ENCODE measurements around the gene ACTRT2. TPM values are rescaled to one million over a fixed set of nuclear protein-coding genes. Genes with fewer than 3 reads are reported as not detected.

The ACTRT2 gene
- total RNA-seq, 2 donors from 2014 or later = not detected

DNA sequence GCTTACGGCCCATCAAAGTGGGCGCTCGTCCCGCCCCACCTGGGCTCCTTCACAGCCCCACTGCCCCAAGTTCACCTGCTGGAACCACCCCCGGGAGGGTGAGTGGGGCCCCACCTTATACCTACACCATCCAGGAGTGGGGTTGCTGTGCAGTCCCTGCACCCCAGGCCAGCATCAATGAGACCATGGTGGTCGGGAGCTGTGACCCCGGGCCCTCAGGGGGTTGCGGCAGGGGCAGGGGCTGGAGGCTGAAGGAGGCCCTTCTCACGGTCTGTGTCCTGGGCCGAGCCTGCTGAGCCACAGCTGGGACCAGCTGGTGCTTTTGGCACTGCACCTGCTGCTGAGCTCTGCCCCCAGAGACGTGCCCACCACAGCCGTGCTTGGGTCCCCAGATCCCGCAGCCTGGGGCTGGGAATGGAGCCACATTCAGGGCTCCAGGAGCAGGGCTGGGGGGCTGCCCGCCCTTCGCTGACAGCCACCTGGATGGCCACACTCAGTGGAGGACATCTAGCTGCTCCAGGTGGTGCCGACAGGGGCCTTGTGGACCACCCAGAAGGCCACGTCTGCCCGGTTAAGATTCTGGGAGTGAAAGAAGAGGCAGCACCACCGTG lies 17.4 kb downstream of the ACTRT2 start:
- Histone ChIP-seq H3K27ac (peak overlapping the region in 3 of 4 donors; percentile 56 to 61 (median 60)), H3K4me3 (no peak overlapping the region), H3K4me1 (peaks cover 19% of the 10 kb centered on the region), H3K9me3 (no peaks in the 10 kb centered on the region), H3K27me3 (no peaks in the 10 kb centered on the region), H3K36me3 (replicated peaks in 1 of 2; ENCODE audit: insufficient read depth in 1 of 2, low read depth in 2 of 2) (no peaks in the 10 kb centered on the region)
- DNase-seq (peak in 1 of 4 donors; percentile 11), ATAC-seq (no peak)
- TF ChIP-seq, protein P1, sequence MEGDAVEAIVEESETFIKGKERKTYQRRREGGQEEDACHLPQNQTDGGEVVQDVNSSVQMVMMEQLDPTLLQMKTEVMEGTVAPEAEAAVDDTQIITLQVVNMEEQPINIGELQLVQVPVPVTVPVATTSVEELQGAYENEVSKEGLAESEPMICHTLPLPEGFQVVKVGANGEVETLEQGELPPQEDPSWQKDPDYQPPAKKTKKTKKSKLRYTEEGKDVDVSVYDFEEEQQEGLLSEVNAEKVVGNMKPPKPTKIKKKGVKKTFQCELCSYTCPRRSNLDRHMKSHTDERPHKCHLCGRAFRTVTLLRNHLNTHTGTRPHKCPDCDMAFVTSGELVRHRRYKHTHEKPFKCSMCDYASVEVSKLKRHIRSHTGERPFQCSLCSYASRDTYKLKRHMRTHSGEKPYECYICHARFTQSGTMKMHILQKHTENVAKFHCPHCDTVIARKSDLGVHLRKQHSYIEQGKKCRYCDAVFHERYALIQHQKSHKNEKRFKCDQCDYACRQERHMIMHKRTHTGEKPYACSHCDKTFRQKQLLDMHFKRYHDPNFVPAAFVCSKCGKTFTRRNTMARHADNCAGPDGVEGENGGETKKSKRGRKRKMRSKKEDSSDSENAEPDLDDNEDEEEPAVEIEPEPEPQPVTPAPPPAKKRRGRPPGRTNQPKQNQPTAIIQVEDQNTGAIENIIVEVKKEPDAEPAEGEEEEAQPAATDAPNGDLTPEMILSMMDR (IDR thresholded peaks at IDR 0.05) = no peak
- TF ChIP-seq POLR2A (IDR thresholded peaks at IDR 0.05) = no peak
- WGBS, 2 donors = 78 to 85% methylated on average over 6 to 18 of the region's 19 CpGs
- intact Hi-C loops (cut with DNase I) = no loop called here

DNA sequence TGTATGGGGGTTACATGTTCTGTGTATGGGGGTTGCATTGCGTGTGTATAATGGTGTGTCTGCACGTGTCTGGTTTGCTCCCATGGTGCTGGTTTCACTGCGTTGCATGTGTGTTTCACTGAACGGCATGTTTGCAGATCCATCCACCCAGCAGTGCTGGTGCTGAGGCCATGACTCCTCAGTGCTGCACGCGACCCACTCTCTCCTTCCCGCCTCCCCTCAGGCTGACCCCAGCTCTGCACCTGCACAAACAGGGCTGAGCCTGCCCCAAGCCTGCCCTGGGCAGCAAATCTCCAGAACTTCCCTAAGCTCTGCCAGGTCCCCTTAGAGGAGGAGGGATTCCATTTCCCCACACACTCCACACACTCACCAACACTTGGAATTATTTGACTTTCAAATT lies 18.7 kb downstream of the ACTRT2 start:
- H3K27ac ChIP-seq = no peak overlapping the region
- no peaks in the 10 kb centered on the region for H3K36me3 ChIP-seq (replicated peaks in 1 of 2; ENCODE audit: insufficient read depth in 1 of 2, low read depth in 2 of 2)
- H3K27me3 ChIP-seq = no peaks in the 10 kb centered on the region
- no peak for TF ChIP-seq POLR2A (IDR thresholded peaks at IDR 0.05)
- TF ChIP-seq, protein P1 (IDR thresholded peaks at IDR 0.05) = no peak
- ATAC-seq (no peak), DNase-seq (no peak)
- H3K9me3 ChIP-seq = no peaks in the 10 kb centered on the region
- intact Hi-C loops (cut with DNase I) = no loop called here
- no peak overlapping the region for H3K4me3 ChIP-seq
- peaks cover 19% of the 10 kb centered on the region for H3K4me1 ChIP-seq
- WGBS, 2 donors = 85 to 90% methylated on average over 5 to 7 of the region's 7 CpGs

DNA sequence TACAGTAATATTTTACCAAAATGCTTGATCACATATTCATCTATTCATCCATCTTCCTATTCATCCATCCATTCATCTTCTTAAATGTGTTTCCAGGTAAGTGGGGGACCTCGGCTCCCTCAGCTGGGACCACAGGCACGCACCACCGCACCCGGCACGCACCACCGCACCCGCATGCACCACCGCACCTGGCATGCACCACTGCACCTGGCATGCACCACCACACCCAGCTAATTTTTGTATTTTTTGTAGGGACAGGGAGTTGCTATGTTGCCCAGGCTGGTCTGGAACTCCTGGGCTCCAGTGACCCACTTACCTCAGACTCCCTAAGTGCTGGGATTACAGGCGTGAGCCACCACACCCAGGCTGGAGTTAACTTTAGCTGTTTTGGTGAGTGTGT lies 21.2 kb downstream of the ACTRT2 start:
- Histone ChIP-seq H3K36me3 (replicated peaks in 1 of 2; ENCODE audit: insufficient read depth in 1 of 2, low read depth in 2 of 2) (no peaks in the 10 kb centered on the region), H3K27ac (no peak overlapping the region), H3K27me3 (no peaks in the 10 kb centered on the region), H3K4me3 (no peak overlapping the region), H3K9me3 (no peaks in the 10 kb centered on the region), H3K4me1 (peaks cover 15% of the 10 kb centered on the region)
- intact Hi-C loops (cut with DNase I) = no loop called here
- TF ChIP-seq, protein P1 (IDR thresholded peaks at IDR 0.05) = no peak
- no peak for TF ChIP-seq POLR2A (IDR thresholded peaks at IDR 0.05)
- WGBS, 2 donors = 84 to 90% methylated on average over 9 of the region's 9 CpGs
- DNase-seq (no peak), ATAC-seq (no peak)

DNA sequence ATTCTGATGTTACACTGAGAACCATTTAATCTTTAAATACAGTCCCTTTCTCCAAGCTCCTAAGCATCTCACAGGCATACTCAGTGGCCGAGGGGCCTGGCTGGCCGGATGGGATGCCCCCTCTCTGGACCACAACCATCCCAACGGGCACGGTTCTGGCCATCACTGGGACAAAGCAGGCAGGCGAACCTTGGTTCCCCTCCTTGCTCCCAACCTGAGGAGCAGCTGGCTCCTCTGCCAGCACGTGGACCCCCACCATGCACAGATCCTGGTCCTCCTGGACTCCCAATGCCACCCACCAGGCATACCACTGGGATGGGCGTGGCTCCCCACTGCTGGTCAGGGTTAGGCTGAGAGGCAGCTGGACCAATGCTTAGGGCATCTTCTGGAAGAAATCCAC lies 27.9 kb downstream of the ACTRT2 start:
- no peaks in the 10 kb centered on the region for H3K27me3 ChIP-seq
- H3K9me3 ChIP-seq = no peaks in the 10 kb centered on the region
- H3K4me3 ChIP-seq = no peak overlapping the region
- 69 to 71% methylated on average over 3 to 7 of the region's 7 CpGs for WGBS, 2 donors
- DNase-seq (no peak), ATAC-seq (no peak)
- TF ChIP-seq, protein P1 (IDR thresholded peaks at IDR 0.05) = no peak
- no peak for TF ChIP-seq POLR2A (IDR thresholded peaks at IDR 0.05)
- no peaks in the 10 kb centered on the region for H3K36me3 ChIP-seq (replicated peaks in 1 of 2; ENCODE audit: insufficient read depth in 1 of 2, low read depth in 2 of 2)
- no peaks in the 10 kb centered on the region for H3K4me1 ChIP-seq
- no peak overlapping the region for H3K27ac ChIP-seq
- intact Hi-C loops (cut with DNase I) = no loop called here

DNA sequence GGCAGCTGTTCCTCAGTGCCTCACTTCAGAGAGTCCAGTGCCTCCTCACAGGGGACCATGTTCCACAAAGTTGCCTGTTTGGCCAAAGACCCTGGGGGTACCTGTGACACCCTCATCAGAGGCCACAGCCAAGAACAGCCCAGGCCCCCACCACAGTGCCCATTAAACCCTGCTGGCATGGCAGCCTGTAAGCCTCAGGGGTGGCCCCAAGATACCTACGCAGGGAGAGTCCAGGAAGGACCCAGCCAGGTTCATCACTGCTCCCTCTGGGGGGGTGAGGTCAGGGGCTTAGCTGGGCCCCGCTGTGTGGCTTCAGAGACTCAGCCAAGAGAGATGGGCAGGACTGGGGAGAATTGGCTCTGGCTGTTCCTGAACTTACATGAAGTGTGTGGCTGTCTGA lies 28.6 kb downstream of the ACTRT2 start:
- 70 to 89% methylated on average over 2 of the region's 2 CpGs for WGBS, 2 donors
- no peak overlapping the region for H3K4me3 ChIP-seq
- no peak overlapping the region for H3K27ac ChIP-seq
- ATAC-seq = no peak
- DNase-seq = no peak
- intact Hi-C loops (cut with DNase I) = no loop called here
- no peaks in the 10 kb centered on the region for H3K36me3 ChIP-seq (replicated peaks in 1 of 2; ENCODE audit: insufficient read depth in 1 of 2, low read depth in 2 of 2)
- no peaks in the 10 kb centered on the region for H3K9me3 ChIP-seq
- TF ChIP-seq, protein P1 (IDR thresholded peaks at IDR 0.05) = no peak
- TF ChIP-seq POLR2A (IDR thresholded peaks at IDR 0.05) = no peak
- no peaks in the 10 kb centered on the region for H3K27me3 ChIP-seq
- H3K4me1 ChIP-seq = no peaks in the 10 kb centered on the region
